ENCODE results near the gene MINDY2.

MINDY2 gene

DNA sequence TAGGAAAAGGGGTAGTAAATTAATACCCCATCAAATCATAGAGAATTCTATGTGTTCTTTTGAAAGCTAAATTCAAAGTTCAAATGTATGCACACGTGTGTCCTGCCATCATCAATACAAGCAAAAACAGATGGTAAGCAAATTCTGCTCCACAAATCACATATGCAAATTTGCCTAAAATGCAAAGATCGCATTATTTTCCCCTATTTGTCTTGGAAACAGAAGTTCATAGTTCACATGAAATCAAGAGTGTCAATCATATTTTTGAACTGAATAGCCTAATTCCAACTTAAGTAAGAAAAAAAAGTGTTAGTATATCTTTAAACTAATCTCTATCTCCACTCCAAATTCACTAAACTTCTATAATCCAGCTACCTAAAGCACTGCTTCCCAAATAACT lies 30.1 kb upstream of the MINDY2 start:
- H3K4me1 ChIP-seq (ENCODE audit: control insufficient read depth, insufficient read depth, low read length), result peaks cover 46% of the 10 kb centered on the region
- H3K9me3 ChIP-seq (ENCODE audit: control insufficient read depth, insufficient read depth, low read length), result no peaks in the 10 kb centered on the region
- H3K36me3 ChIP-seq (ENCODE audit: control insufficient read depth, insufficient read depth, low read length), result no peaks in the 10 kb centered on the region
- H3K9ac ChIP-seq (ENCODE audit: low read depth, low read length), result no peak overlapping the region
- no peak overlapping the region for H3K27ac ChIP-seq (ENCODE audit: low read depth, low read length)
- no peaks in the 10 kb centered on the region for H3K27me3 ChIP-seq (ENCODE audit: control insufficient read depth, insufficient read depth, low read length)
- no peak overlapping the region for H3K4me3 ChIP-seq (ENCODE audit: low read depth, low read length)

DNA sequence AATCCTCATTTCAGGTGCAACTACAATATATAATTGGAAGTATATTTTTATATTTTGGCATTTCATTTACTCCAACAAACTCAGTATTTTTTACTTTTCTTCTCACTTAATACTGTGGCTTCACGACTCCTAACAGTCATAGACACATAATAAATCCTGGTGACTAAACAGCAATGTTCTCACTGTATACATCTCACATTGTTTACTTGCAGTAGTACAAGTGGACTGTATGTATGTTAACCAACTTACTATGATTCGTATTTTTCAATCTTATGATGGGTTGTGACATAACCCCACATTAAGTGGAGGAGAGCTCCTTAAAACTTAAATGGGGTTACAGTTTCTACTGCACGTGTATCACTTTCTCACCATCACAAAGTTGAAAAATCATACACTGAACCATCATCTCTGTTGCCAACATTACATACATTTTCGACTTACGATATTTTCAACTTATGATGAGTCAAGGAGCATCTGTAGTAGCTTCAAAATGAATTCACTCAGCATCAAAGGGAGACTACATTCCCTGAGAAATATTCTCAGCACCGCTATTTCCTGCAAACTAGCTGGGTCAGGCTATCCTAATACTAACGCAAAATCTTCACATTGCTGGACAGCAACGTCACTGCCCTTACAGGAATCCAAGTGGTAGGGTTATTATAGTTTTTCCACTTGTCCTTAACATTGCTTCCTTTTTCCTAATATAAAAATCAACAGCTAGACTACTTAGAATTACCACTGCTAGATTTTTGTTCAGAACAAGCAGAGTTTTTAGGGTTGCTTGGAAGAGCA lies 28.9 kb upstream of the MINDY2 start:
- H3K27ac ChIP-seq (ENCODE audit: low read depth, low read length), result no peak overlapping the region
- no peaks in the 10 kb centered on the region for H3K36me3 ChIP-seq (ENCODE audit: control insufficient read depth, insufficient read depth, low read length)
- H3K9ac ChIP-seq (ENCODE audit: low read depth, low read length), result no peak overlapping the region
- no peaks in the 10 kb centered on the region for H3K27me3 ChIP-seq (ENCODE audit: control insufficient read depth, insufficient read depth, low read length)
- H3K9me3 ChIP-seq (ENCODE audit: control insufficient read depth, insufficient read depth, low read length), result no peaks in the 10 kb centered on the region
- peaks cover 46% of the 10 kb centered on the region for H3K4me1 ChIP-seq (ENCODE audit: control insufficient read depth, insufficient read depth, low read length)
- H3K4me3 ChIP-seq (ENCODE audit: low read depth, low read length), result no peak overlapping the region

DNA sequence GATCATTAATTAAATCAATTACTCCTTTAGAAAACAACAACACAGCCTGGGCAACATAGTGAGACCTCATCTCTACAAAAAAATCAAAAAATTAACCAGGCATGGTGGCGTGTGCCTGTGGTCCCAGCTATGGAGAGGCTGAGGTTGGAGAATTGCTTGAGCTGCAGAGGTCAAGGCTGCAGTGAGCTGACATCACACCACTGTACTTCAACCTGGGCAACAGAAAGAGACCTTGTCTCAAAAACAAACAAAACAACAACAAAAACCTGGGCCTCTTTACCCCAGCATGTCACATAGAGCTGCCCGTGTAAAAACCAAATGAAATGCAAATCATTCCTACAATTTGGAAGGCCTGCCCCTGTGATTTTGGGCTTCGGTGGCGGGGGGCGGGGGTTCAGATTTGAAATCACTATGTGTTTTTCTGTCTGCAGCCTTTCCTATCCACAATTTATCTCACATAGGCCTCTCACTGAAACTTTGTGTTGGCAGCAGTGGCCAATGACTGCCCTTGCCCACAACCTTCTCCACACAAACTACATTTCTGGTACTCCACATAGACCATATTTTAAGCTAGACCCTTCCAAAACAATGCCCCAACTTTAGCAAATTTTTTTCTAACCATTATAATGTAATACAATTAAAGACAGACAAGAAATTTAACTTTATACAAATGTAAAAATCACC lies 28.1 kb upstream of the MINDY2 start:
- Histone ChIP-seq H3K36me3 (ENCODE audit: control insufficient read depth, insufficient read depth, low read length) (no peaks in the 10 kb centered on the region), H3K27me3 (ENCODE audit: control insufficient read depth, insufficient read depth, low read length) (no peaks in the 10 kb centered on the region), H3K9me3 (ENCODE audit: control insufficient read depth, insufficient read depth, low read length) (no peaks in the 10 kb centered on the region), H3K9ac (ENCODE audit: low read depth, low read length) (no peak overlapping the region), H3K27ac (ENCODE audit: low read depth, low read length) (no peak overlapping the region), H3K4me3 (ENCODE audit: low read depth, low read length) (no peak overlapping the region), H3K4me1 (ENCODE audit: control insufficient read depth, insufficient read depth, low read length) (peaks cover 46% of the 10 kb centered on the region)

DNA sequence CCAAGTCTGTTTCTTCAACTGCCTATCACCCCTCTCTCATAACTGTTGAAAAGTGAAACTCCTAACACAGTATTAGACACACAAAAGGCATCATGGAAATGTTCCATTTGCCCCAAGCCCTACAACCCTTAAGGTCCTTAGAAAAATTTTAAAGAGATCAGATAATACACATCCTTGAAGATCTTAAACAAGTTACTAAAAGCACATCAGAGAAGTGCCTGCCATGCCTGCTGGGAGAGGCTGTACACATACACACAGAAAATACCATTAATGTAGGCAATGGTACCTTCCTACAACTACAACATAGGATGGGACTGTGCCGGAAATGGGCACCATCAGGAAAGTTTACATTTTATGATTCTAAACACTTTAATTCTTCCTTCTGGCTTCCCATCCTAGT lies 24.9 kb upstream of the MINDY2 start:
- H3K9ac ChIP-seq (ENCODE audit: low read depth, low read length), result no peak overlapping the region
- no peaks in the 10 kb centered on the region for H3K27me3 ChIP-seq (ENCODE audit: control insufficient read depth, insufficient read depth, low read length)
- no peaks in the 10 kb centered on the region for H3K36me3 ChIP-seq (ENCODE audit: control insufficient read depth, insufficient read depth, low read length)
- no peak overlapping the region for H3K27ac ChIP-seq (ENCODE audit: low read depth, low read length)
- H3K4me1 ChIP-seq (ENCODE audit: control insufficient read depth, insufficient read depth, low read length), result peaks cover 38% of the 10 kb centered on the region
- no peak overlapping the region for H3K4me3 ChIP-seq (ENCODE audit: low read depth, low read length)
- no peaks in the 10 kb centered on the region for H3K9me3 ChIP-seq (ENCODE audit: control insufficient read depth, insufficient read depth, low read length)

DNA sequence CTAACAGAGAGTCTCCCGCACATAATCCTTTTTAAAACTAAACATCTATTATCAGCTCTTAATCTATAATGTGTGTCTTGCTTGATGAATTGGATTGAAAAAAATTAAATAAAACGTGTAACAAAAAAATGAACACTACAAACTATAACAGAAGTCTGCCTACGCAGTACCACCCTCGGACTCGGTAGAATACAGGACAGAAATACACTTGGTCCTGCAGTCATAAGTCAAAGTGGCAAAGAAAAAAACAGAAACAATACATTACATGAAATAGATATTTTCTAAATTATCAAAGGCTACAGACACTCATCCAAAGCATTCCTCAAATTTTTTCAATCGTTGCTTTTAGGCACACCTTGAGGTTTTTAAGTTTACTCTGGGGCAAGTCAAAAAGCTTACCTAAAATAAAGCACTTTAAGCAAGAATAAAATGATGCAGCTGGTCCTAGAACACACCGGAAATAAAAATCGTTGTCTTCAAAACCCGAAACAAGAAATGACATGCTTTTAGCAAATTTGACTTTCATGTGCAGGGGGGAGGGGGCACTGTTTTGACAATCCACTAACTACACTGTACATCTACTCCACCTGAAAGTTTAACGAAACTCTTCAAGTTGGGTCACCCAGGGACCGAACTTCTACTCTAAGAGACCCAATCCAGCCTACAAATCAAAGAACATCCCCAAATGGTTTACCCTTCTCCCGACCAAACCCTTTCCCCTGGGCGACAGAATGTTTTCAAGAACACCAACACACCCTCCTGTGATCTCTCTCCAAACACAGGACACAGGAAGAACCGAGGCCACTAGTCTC lies 22.9 kb upstream of the MINDY2 start:
- peaks cover 27% of the 10 kb centered on the region for H3K4me1 ChIP-seq (ENCODE audit: control insufficient read depth, insufficient read depth, low read length)
- H3K9me3 ChIP-seq (ENCODE audit: control insufficient read depth, insufficient read depth, low read length), result no peaks in the 10 kb centered on the region
- H3K9ac ChIP-seq (ENCODE audit: low read depth, low read length), result peak overlapping the region; percentile 81; the same call in 1 of the 2 replicates
- no peaks in the 10 kb centered on the region for H3K27me3 ChIP-seq (ENCODE audit: control insufficient read depth, insufficient read depth, low read length)
- no peaks in the 10 kb centered on the region for H3K36me3 ChIP-seq (ENCODE audit: control insufficient read depth, insufficient read depth, low read length)
- H3K27ac ChIP-seq (ENCODE audit: low read depth, low read length), result peak overlapping the region; percentile 98
- H3K4me3 ChIP-seq (ENCODE audit: low read depth, low read length), result peak overlapping the region; percentile 97

DNA sequence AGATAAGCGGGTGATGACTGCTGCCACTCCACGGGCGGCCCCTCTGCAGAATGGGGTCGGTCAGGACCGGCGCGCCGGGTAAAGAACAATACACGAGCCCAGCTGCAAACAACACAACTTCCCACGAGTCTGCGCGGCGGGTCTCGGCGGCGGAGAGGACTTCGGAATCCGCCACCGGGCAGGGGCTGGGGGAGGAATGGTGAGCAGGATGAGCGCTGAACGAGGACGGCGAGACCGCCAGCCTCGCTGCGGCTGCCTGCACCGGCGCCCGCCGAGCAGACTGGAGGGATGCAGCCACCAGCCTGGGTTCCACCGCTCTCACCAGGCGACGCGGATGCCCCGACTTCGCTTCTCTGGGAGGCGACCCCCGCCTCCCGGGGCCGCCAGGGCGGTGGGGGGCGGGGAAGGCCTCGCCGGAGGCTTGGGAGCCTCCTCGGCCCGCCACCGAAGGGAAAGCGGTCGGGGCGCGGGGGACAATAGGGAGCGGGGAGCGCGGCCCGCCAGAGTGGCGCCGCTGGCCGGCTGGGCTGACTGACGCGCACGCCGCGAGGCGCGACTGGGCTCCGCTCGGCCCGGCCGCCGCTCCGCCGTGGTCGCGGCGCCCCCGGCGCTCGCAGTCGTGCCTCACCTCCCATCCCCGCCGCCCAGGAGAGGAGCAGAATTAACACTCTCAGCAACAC lies 22.1 kb upstream of the MINDY2 start:
- peak overlapping the region; percentile 98 for H3K27ac ChIP-seq (ENCODE audit: low read depth, low read length)

DNA sequence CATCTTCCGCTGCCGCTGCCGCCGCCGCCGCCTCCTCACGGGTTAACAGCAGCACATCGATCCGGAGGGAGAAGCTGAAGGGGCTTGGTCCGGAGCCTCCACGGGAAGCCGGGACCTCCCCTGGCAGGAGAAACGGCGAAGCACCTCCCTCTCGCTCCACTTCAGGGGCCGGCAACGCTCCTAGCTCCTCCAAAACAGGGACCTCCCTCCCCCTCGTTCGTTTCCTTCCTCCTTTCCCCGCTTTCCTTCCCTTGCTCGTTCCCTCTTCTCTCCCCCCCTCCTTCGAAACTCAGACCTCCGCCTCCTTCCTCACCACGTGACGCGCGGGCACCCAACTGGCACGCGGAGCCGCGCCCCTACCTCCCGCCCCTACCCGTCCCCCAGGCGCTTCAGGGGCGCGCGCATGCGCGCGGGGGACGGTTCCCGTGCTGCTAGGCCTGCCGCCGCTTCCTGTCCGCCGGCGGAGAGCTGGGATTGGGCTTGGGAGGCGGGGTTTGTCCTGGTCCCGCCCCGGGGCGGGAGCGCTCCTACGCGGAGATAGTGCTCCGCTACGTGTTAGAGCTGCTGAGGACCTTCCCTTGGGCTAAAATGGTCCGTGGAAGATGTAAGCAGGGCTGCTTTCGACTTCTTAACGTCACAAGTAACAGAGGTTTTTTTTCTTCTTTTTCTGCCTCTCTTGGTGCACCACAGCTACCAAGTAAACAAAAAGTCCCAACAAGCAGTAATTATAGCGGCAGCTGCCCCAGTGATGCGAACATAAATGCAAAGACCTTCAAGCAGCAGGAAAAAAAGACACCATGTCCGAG lies 21.4 kb upstream of the MINDY2 start, which contains the start of gene ADAM10:
Gene ADAM10, minus strand, starts transcription at position 176 of the 806 bp plus-strand sequence. Its CDS starts 173 bp downstream, at position 3.
- Histone ChIP-seq H3K9me3 (ENCODE audit: control insufficient read depth, insufficient read depth, low read length) (no peaks in the 10 kb centered on the region), H3K9ac (ENCODE audit: low read depth, low read length) (peak within 1 kb of the TSS; percentile 81), H3K27ac (ENCODE audit: low read depth, low read length) (peak within 1 kb of the TSS; percentile 98), H3K4me1 (ENCODE audit: control insufficient read depth, insufficient read depth, low read length) (peaks cover 16% of the 10 kb centered on the region), H3K36me3 (ENCODE audit: control insufficient read depth, insufficient read depth, low read length) (no peaks in the 10 kb centered on the region), H3K4me3 (ENCODE audit: low read depth, low read length) (peak within 1 kb of the TSS; percentile 97), H3K27me3 (ENCODE audit: control insufficient read depth, insufficient read depth, low read length) (no peaks in the 10 kb centered on the region)

More for the DNA sequence above, 22.1 kb upstream of the MINDY2 start:
- H3K9ac ChIP-seq (ENCODE audit: low read depth, low read length), result peak overlapping the region; percentile 81
- no peaks in the 10 kb centered on the region for H3K27me3 ChIP-seq (ENCODE audit: control insufficient read depth, insufficient read depth, low read length)
- H3K9me3 ChIP-seq (ENCODE audit: control insufficient read depth, insufficient read depth, low read length), result no peaks in the 10 kb centered on the region
- peak overlapping the region; percentile 97 for H3K4me3 ChIP-seq (ENCODE audit: low read depth, low read length)
- H3K36me3 ChIP-seq (ENCODE audit: control insufficient read depth, insufficient read depth, low read length), result no peaks in the 10 kb centered on the region
- peaks cover 21% of the 10 kb centered on the region for H3K4me1 ChIP-seq (ENCODE audit: control insufficient read depth, insufficient read depth, low read length)

DNA sequence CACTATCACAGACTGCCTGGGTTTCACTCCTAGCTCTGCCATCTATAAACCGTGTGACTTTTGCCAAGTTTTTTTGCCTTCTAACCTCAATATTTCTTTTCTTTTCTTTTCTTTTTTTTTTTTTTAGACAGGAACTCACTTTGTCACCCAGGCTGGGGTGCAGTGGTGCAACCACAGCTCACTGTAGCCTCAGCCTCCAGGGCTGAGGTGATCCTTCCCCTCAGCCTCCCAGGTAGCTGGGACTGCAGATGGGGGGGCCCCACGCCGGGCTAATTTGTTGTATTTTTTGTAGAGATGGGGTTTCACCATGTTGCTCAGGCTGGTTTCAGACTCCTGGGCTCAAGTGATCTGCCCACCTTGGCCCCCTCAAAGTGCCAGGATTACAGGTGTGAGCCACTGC lies 18.4 kb upstream of the MINDY2 start:
- no peaks in the 10 kb centered on the region for H3K36me3 ChIP-seq (ENCODE audit: control insufficient read depth, insufficient read depth, low read length)
- H3K9ac ChIP-seq (ENCODE audit: low read depth, low read length), result no peak overlapping the region
- H3K27me3 ChIP-seq (ENCODE audit: control insufficient read depth, insufficient read depth, low read length), result no peaks in the 10 kb centered on the region
- no peak overlapping the region for H3K27ac ChIP-seq (ENCODE audit: low read depth, low read length)
- H3K9me3 ChIP-seq (ENCODE audit: control insufficient read depth, insufficient read depth, low read length), result no peaks in the 10 kb centered on the region
- peaks cover 8% of the 10 kb centered on the region for H3K4me1 ChIP-seq (ENCODE audit: control insufficient read depth, insufficient read depth, low read length)
- no peak overlapping the region for H3K4me3 ChIP-seq (ENCODE audit: low read depth, low read length)

DNA sequence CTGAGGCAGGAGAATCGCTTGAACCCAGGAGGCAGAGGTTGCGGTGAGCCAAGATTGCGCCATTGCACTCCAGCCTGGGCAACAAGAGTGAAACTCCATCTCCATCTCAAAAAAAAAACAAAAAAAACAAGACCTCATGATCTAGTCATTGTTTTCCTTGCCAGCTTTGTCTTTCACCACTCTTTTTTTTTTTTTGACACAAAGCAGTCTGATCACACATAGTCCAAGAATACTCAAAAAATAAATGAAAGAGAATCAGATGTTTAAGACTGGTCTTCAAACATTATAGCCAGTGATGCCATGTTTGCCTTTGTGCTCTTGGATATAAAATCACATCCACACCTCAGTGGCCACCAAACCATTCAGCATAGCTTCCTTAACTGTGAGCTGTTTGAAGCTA lies 15.8 kb upstream of the MINDY2 start:
- Histone ChIP-seq H3K36me3 (ENCODE audit: control insufficient read depth, insufficient read depth, low read length) (no peaks in the 10 kb centered on the region), H3K4me1 (ENCODE audit: control insufficient read depth, insufficient read depth, low read length) (0 out of 2 replicates have a peak, but pooled peaks cover under 1% of the 10 kb centered on the region), H3K27me3 (ENCODE audit: control insufficient read depth, insufficient read depth, low read length) (no peaks in the 10 kb centered on the region), H3K9me3 (ENCODE audit: control insufficient read depth, insufficient read depth, low read length) (no peaks in the 10 kb centered on the region), H3K4me3 (ENCODE audit: low read depth, low read length) (no peak overlapping the region), H3K9ac (ENCODE audit: low read depth, low read length) (no peak overlapping the region), H3K27ac (ENCODE audit: low read depth, low read length) (no peak overlapping the region)

DNA sequence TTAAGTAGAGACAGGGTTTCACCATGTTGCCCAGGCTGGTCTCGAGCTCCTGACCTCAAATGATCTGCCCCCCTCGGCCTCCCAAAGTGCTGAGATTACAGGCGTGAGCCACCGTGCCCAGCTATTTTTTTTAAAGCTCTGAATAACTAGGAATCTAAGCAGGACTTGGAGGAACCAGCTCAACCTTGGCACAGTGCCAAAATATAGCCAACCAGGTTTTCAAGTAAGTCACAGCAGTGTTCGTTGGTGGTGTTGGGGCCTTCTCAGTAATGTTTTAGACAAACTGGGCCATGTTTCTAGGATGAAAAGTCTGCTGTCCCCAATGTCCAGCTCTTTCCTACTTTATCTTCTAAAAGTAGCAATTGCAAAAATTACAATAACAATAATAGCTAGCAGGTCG lies 15.1 kb upstream of the MINDY2 start:
- H3K9ac ChIP-seq (ENCODE audit: low read depth, low read length), result no peak overlapping the region
- no peaks in the 10 kb centered on the region for H3K27me3 ChIP-seq (ENCODE audit: control insufficient read depth, insufficient read depth, low read length)

More for the DNA sequence above, 15.1 kb upstream of the MINDY2 start:
- Histone ChIP-seq H3K9me3 (ENCODE audit: control insufficient read depth, insufficient read depth, low read length) (no peaks in the 10 kb centered on the region), H3K36me3 (ENCODE audit: control insufficient read depth, insufficient read depth, low read length) (no peaks in the 10 kb centered on the region), H3K4me1 (ENCODE audit: control insufficient read depth, insufficient read depth, low read length) (no peaks in the 10 kb centered on the region), H3K4me3 (ENCODE audit: low read depth, low read length) (no peak overlapping the region), H3K27ac (ENCODE audit: low read depth, low read length) (no peak overlapping the region)
